Activated effector memory CD4-positive, alpha-beta T cell treated with Interleukin-2 at 50 U/mL for 16 hours (primary cell): ENCODE measurements around the gene TNS2.
A peak's percentile ranks its signal among the peaks of the same experiment; 100 is the strongest.

Source experiments
- DNase-seq: peaks from one replicate; pipeline ENCODE4 v3.0.0-alpha.2; 2020

The TNS2 gene

DNA sequence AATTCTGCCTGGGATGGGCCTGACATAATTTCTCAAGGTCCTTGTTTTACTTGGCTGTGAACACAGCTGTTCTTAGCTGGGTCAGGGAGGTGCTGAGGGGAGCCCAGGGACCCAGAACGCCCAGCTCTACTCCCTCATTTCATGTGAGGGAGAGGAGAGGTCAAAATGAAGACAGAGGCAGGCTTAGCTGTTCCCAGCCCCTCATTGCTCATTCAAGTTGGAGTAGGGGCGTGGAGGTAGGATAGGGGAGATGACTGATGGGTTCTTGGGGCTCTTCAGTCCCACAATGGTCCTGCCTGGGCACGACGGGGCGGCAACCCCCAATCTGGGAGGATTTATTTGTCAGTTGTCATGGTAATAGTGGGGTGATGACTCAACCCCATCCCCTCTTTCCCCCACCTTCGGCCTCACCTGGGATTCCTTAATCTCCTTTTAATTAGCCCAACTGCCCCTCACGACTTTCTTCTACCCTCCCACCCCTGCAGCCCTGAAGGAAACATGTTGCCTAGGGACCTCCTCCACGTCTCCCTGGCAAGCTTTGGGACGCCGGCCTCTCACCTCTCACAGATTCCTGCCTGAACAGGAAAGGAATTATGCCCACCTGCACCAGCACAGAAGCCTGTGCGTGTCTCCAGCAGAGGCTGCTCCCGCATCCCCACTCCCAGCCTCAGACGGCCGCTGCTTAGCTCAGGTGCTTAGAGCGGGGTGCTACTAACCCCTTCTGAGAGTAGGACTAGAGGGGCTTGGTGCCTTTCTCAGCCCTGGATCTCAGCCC lies 19.1 kb downstream of the TNS2 start:
- no peak for DNase-seq

DNA sequence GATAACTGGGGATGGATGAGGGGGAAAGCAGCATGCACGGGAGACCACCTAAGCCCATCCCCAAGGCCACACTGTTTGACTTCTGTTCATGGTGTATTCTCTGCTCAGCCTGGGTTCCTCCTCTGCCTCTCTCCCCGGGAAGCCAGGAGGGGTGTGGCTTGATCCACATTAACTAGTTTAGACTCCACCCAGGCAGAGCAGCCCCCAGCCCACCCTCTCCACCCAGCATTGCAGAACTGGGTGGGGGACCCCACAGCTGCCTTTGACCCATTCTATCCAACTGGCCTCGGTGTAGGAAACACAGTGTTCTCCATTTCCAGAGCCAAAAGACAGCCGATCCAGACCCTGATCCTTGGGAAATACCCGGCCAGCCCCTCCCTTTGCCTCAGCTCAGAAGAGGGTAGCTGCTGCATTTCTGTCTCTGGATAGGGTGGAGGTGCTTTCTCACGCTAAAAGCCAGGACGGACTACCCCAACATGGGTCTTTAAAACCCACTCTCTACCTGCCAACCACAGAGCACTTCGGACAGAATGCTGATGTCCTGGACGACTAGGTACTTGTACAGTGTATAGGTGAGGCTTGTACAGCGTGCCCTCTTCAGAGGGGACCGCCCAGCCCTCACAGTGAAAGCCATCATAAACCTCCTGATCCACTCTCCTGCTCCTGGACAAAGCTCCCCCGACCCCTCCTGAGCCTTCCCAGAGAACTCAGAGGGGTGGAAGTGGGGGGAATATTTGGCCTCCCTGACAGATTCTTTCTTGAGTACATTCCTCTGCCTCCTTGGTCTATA lies 20.0 kb downstream of the TNS2 start:
- DNase-seq, result no peak

DNA sequence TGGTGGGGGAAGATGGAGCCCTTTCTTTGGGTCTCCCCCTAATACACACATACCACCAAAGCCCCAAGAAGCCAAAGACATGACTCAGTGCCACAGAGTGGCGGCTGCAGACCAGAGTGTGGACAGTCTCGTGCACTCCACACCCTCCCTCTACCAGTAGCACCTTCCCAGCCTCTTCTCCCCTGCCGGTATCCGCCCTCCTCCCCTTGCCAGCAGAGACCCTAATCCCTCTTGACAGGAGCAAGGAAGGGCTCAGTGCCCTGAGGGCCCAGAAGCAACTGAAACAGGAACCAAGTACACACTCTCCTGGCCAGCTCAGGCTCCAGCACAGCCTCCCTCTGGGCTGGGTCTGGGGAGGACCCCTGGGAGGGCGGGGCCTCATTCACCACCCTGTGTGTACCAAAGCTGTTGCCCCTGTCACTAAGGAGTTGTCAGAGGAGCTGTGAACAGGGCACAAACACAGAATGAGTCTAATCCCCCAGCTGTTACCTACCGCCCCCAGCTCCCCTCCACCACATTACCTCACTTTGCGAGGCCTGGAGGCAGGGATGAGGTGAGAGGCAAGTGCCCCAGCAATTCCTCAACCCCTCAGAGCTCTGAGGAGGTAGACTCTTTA lies 21.1 kb downstream of the TNS2 start:
- no peak for DNase-seq

DNA sequence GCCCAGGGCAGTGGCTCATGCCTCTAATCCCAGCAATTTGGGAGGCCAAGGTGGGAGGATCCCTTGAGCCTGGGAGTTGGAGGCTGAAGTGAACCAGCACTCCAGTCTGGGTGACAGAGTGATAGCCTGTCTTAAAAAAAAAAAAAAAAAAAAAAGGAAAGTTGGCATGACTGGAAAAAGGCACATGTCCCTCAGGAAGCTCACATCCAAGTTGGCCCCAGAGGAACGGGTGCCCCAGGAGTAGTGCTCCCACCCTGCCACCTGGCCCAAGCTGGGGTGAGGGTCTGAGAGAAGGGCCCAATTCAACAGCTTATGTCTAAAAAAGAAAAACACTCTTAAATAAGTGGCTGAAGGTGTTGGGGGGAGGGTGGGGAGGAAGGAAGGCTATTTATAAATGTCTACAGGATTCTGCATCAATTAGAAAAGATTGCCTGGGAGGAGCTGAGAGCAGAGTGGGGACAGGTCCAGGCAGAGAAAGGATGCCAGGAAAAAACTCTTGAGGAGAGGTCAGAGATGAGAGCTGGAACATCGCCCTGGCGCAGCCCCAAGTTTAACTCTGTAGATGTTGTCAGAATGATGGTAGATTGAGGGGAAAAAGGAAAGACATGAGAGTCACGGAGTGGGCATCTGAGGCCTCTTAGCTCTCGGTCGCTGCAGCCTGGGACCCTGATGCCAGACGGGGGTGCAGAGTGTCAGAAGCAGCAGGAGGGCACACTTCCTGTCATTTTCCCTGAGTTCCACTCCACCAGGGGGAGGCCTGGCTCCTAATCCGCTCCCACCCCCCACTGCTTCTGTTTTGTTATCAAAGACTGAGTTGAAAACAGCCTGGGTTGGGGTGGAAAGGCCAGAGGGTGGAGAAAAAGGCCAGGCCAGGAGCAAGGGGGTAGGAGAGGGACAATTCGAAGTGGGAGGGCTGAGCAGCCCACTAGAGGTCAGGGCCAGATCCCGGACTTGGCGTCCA lies 22.0 kb downstream of the TNS2 start:
- DNase-seq, result no peak

DNA sequence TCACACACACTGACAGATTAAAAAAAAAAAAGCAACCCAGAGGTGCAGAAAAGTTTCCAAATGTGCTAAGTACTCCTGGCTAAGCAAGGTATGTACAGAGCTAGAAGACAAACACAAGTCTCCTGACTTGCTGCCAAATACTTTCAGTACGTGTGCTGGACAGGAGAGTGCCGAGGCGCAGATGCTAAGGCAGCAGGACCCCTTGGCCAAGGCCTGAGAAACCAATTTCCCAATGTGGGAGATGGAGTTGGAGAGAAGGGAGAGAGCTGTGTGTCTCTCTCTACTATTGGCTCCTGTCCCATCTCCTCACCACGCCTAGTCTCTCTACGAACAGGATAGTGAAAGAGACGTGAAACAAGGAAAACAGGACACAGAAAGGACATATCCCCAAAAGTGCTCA lies 24.0 kb downstream of the TNS2 start:
- no peak for DNase-seq

DNA sequence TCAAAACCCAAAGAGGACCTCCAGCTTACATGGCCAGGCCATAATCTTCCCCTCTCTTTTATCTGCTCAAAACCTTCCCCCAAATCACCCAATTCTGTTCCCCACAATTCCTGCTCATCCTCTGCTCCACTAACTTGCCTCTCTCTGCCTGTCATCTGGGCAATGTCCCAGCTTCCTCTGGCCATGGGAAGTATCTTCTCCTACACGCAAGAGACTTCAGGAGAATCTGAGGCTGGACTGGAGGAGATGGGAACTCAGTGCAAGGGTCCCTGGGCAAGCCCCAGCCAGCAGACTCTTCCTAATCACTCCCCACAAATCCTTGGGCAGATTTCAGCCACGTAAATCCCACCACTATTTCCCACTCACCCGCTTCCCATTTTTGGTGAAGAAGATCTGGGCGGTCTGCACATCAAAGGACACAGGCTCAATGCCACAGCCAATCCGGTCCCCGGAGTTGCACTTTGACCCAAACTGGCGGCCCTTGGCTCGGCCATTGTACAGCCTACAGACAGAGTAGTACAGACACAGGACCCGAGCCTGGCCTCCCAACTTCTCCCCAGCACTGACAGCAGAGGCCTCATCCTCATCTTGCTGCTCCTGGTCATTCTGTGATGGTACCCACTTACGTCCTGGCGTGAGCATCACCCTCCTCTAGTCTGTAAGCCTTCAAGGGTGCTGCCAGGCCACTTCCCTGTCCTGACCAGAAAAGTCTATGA lies 24.6 kb downstream of the TNS2 start:
- no peak for DNase-seq

DNA sequence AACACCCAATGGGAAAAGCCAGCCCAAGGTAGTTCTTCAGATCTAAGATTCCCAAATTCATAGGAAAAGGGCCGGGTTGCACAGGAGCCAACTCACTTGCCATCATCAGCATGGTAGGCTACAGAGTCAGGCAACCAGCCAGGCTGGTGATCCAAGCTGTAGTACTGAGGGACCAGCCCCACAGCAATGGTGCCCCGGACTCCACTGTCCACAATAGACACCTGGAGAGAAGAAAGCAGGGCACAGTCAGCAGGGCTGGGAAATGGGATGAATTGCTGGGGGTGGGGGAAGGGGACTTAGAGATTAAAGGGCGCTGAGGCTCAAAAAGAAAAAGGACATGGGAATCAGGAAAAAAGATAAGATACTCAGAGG lies 25.1 kb downstream of the TNS2 start:
- no peak for DNase-seq

DNA sequence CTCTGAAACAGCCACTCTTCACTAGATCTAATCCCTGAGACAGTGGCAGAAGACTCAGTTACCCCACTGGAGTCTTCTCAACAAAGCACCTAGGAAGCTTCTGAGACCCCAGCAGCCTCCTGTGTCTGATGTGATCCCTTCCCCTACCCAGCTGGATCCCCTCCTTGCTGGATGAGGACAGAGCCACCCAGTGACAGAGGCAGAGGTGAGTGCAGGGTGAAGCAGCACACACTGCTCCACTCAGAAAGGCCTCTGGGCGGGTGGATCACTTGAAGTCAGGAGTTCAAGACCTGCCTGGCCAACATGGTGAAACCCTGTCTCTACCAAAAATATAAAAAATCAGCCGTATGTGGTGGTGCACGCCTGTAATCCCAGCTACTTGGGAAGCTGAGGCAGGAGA lies 26.6 kb downstream of the TNS2 start:
- DNase-seq, result no peak

DNA sequence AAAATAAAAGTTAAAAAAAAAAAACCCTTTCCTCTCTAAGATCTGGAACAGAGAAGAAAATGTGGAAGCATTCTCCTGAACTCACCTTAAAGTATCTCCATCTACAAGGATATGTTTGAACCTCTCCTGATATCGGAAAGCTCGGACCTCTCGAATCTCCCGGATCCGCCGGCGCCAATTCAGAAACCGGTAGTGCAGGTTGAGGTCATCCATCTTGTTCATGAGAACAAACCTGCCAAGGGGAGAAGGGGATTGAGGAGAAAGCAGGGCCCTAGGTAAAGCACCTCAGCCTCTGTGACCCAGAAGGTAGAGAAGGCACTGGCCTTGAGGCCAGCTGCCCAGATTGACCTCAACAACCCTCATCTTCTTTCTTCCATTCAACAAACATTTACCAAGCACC lies 27.2 kb downstream of the TNS2 start:
- no peak for DNase-seq

DNA sequence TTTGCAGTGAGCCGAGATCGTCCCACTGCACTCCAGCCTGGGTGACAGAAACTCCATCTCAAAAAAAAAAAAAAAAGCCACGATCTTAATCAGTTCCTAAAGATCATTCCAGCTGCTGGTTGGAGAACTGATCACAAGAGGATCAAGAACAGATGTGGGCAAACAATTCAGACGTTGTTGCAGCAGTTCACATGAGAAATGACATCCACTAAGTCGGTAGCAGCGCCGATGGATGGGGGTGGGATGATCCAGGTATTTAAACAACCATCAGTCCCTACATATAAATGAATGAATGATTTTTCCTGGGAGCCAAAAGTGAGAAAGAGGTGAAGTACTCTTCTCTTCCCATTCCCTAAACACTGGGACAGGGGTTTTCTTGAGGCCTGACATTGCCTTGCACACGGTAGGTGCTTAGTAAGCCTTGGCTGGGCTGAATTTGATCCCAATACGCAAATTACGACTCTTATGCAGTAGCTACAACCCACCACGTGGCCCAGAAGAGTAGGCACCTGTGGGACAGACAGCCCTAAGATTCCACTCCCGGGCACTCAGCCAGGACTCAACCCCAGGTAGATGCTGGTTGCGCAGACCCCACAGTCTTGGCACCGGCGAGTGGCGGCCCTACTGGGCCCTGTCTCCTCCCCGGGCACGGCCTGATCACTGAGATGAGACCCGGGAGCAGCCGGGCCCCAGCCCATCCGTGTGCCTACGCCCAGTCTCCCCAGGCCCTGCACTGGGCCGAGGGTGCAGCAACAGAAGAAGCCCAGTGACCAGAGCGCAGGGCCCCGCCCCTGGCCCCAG lies 28.8 kb downstream of the TNS2 start:
- DNase-seq, result no peak

DNA sequence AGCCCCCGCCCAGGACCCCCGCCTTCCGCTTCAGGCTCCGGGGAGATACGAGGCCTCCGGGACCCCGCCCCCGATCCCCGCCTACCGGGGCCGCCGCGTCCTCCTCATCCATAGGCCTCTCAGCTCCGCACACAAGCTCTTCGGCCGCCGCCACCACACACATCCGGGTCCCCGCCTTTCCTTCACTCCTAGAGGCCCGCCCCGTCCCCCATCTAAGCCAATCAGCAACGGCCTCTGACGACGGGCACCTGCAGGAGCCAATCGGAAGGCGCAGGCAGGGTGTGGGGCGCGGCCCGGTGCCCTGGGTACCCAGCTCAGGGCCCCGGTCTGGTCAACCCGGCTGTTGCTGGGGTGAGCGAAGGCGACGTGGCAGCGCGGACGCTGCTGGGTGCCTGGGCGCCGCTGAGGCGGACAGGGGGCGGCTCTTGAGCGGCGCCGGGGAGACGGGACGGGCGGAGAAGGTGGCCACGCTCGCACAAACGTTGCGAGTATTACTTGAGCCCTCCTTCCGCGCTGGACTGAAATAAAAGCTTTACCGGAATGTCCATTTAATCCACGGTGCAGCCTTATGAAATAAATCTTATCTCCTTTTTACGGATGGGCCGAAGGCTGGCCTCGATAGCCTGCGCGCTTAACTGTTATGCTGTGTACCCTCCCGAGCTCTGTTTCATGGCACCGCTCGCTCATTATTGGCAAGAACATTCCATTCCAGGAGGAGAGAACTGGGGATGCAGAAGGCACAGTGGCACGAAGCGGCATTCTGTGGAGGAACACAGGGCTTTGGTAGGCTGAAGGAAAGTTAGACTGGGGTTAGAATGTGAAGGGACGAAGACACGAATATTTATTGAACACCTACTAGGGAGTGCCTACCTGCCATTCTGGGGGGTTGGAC lies 29.6 kb downstream of the TNS2 start, which contains the start of gene SPRYD3:
SPRYD3 (minus strand) TSS at position 165 of the 892 bp plus-strand sequence; CDS start at position 108, 57 bp downstream.
- DNase-seq, result peak; percentile 96

DNA sequence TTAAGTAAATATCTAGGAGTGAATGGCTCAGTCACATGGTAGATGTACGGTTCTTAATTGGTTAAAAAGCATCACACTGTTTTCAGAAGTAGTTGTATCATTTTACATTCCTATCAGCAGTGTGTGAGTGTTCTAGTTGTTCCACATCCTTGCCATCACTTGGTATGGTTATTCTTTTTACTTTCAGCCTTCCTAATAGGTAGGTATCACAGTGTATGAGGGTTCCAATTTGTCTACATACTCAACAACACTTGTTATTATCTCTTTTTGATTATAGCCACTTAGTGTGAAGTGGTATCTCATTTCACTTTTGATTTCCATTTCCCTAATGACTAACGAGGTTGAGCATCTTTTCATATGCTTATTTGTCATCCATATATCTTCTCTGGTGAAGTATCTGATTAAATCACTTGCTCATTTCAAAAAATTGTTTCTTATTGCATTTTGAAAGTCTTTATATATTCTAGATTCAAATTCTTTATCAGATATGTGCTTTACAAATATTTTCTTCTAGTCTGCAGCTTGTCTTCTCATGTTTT lies 32.8 kb downstream of the TNS2 start:
- DNase-seq, result no peak

DNA sequence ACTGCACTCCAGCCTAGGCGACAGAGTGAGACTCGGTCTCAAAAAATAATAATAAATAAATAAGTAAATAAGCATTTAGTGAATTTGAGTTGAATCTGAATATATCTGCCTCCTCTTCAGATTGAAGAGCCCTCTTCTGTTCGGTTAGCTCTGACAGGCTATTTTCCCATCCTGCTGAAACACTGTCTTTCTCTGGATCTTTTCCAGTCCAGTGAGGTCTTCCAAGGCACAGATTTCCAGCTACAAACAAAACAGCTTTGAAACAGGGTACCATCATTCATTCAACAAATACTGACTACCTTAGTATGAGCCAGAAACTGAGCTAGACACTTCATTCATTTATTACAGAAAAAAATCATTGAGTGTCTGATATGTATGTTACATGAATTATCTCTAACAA lies 36.5 kb downstream of the TNS2 start:
- no peak for DNase-seq

DNA sequence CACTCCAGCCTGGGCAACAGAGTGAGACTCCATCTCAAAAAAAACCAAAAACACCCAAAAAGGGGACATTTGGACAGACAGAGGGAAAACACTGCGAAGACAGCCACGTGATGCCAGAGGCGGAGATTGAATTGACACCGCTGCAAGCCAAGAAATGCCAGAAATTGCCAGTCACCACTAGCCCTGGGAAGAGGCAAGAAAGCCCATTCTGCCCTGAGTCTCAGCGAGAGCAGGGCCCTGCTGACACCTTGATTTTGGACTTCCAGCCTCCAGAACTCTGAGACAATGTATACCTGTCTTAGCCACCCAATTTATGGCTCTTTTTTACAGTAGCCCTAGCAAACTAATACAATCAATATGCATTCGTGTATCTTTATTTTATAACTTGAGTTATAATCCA lies 40.2 kb downstream of the TNS2 start:
- DNase-seq, result no peak

DNA sequence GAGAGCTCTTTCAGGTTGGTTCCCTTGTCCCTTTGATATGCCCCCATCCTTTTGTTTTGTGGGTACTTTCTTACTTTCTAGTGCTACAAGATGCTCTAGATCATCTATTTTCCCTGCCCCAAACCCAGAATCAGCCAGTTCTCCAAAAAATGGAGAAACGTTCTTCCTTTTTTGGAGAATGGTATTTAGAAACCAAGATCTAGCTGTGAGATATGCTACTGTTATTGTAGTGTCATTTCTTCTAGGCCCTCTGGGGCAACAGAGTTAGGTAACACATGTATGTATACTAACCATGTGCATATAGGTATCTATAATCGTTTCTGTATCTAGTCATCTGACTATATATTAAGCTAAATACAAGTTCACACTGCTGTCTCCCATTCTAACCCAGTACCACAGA lies 40.7 kb downstream of the TNS2 start:
- no peak for DNase-seq

DNA sequence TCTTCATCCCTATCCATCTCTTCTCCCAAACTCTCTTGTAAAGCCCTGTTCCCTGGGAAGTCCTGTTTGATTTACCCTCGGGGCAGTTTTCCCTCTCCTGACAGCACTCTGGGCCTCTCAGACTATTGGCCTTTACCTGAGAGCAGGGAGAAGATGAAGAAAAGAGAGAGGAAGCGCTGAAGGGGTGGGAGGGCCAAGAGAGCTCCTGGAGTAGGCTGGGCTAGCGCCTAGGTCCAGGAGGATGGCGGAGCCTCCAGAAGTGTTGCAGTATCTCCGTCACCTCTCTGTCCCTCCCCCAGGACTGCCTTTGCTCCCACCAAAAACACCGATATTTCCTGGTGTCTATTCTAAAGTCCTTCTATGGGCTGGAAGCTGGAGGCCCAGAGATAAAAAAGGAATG lies 41.9 kb downstream of the TNS2 start:
- DNase-seq, result no peak

DNA sequence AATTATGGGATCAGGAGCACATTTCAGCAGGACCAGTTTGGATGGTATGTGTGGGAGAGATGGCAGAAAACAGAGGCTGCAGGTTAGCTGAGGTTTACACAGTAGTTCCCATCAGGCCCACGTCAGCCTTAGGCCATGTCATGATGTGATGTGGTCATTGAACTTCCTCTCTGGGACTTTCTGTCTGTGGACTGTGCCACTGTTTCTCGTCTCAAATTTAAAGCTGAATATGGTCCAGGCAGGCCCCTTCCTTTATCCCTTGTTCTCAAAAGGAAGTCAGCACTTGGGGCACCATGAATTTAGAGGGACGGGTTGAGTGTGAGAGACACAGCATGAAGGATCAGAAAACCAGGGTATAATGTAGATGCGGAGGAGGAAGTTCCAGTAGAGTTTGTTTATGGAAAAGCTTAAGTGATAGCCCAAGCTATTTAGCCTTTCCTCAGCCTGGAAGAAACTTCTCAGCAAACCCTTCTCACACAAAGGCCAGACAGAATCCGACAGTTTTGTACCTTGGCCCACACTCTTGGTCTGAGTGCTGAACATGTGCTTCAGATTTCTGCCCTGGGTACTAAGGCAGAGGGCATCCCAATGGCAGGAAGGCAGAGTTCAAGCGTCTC lies 44.0 kb downstream of the TNS2 start:
- no peak for DNase-seq

DNA sequence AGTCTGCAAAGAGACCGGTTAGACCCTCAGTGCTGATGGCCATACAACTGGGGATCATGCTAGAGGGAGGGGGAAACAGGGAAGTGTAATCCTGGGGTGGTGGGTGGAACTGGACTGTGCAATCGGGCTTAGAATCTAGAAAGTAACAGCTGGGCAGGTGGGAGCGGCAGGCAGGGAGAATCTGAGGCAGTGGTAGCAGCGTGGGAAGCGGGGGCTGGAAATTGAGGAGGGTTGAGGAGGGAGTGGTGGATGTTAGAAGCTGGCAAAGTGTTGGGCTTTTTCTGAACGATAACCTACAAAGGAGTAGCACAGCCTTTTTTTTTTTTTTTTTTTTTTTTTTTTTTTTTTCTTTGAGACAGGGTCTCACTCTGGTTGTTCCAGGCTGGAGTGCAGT lies 44.5 kb downstream of the TNS2 start:
- no peak for DNase-seq
